HG02642 (cell line): ENCODE data around the gene BTBD10.
A peak's percentile ranks its signal among the peaks of the same experiment; 100 is the strongest.

Experiments used
- ATAC-seq: cut with Tn5 transposase; IDR thresholded peaks from one replicate; pipeline ENCODE4 v1.9.1; 2021; ENCODE audit warnings: mild to moderate bottlenecking; ENCODE audit not compliant: unreplicated experiment, poor library complexity

BTBD10 gene

DNA sequence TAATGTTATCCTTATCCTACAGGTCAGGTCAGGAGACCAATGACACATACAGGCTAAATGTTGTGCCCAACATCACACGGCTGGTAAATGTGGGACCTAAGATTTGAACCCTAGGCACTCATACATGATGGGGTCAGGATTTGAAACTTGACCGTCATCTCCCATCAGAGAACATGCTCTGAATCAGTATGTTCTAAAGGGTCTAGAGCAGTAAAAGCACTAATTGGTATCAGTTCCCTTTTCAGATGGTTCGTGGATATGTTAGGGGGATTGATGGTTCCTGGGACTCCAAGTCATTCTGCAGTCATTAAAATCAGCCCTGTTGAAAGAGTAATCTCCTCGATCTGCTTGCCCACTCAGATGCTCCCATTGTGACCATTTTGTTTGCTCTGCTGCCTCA is 120.0 kb downstream of the BTBD10 start:
- ATAC-seq: peak; percentile 43

DNA sequence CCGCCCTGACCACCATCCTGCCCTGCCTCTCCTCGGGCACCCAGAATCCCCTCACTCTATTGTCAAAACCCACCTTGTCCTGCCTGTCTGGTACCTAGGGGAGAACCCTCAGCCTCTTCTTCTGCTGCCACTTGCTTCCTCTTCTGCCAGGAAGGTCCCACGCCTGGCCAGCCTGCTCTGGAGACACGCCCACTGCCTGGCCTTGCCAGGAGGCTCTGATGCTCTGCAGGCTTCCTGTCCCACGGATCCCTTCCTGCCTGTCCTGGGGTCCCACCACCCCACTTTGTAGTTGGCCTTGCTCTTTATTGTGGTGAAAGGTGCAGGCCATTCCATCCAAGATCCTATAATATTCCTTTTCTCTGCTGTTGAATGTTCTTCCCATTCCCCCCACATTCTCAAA is 122.0 kb downstream of the BTBD10 start:
- no peak for ATAC-seq

DNA sequence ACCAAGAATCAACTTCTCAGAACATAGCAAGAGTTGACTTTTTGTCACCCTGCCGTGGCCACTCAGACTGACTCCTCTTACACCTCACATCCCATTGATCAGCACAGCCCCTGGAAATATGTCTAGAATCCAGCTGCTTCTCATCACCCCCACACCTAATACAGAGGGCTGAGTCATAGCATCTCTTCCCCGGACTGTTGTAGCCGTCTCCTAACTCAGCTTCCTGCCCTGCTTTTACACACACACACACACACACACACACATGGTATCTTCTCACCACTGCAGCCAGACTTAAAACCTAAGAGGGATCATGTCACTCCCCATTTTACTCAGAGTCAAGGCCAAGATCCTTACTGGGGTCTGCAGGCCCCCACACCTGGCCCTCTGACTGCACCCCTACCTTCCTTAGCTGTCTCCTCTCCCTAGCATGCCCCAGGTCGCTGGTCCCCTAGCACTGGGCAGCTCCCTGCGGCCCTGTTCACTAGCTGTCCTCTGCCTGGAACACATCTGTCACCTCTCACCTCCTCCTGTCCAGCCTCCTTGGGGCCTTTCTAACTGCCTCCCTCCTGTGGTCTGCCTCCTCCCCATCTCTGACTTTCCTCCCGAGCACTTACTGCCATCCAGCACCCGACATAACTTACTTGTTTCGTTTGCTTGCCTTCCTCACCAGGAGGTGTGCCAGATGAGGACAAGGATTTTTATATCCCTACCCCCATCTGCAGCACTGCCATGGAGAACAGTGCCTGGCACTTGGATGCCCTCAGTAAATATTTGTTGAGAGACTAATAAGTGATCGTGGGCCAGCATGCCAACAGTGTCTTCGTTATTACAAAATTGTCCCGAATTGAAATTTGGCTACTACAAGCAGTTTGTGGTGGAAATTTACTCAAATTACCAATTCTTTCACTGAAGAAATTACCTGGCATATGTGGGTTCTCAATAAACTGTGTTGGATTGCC is 123.5 kb downstream of the BTBD10 start:
- no peak for ATAC-seq

DNA sequence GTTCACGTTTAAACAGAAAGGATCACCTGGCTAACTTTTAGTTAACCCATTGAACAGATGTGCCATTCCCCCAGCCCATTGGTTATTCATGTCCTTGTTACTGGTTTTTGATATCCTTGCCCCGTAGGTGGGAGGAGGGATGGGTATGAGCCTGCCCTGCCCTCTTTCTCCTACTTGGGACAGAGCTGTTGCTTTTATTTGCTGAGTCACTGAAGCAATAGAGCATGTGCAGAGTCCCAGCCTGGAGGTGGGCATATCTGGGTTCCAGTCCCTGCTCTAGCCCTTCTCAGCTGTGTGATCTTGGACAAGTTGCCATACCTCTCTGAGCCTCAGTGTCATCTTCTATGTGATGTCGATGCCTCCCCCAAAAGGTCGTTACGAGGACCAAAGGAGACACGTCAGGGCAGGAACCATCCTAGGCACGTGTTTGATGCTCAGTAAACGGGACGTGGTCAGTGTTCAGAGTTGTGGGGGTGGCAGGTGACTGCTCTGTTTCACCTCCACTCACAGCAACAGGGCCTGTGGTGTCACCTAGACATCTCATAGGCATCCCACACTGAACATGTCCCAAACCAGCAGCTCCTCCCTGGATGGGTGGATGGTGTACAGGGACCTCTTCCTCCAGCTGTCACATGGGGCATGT is 124.5 kb downstream of the BTBD10 start:
- ATAC-seq: no peak

DNA sequence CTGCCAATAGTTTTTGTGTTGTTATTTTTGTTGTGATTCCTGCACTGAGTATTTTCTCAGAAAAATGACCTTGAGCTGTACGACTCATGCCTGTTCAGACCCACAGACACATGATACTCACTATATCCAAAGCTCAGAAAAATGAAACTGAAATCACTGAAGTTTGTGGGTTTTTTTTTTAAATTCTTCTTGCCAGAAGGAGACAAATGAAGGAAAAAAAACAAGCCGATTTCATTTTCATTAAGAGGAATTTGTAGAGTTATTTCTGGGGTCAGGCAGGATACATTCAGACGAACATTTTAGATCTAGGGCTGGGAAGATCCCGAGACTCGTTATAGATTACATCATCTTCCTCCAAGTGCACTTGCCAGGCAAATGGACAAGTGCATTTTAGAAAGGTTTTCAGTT is 125.0 kb downstream of the BTBD10 start:
- ATAC-seq: no peak
